ENCODE results near the gene FCMR. TPM values are rescaled to one million over a fixed set of nuclear protein-coding genes. Genes with fewer than 3 reads are reported as not detected.

FCMR gene
- total RNA-seq, 1 donor from 2014 or later: 4.4 TPM

DNA sequence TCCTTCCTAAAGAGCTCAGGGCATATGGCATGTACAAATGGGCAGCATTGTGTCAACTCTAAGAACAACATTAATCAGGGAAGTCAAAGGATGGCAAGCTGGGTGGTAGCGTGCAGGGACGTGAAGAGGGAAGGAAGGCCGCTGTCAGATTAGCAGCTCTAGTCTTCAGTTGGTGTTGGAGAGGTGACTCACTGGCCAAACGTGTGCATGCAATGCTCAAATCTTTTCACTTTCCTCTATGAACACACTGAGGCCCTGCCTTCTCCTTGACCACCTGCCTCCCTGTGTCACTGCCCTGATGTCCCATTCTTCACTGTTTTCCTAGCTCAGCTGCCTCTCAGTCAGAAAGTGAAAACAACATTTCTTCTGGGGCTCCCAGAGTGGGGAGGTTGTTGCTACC, 30.4 kb upstream of the FCMR start:
- no peak for DNase-seq (ENCODE audit: low spot score)
- intact Hi-C loops (cut with DNase I): no loop called here

DNA sequence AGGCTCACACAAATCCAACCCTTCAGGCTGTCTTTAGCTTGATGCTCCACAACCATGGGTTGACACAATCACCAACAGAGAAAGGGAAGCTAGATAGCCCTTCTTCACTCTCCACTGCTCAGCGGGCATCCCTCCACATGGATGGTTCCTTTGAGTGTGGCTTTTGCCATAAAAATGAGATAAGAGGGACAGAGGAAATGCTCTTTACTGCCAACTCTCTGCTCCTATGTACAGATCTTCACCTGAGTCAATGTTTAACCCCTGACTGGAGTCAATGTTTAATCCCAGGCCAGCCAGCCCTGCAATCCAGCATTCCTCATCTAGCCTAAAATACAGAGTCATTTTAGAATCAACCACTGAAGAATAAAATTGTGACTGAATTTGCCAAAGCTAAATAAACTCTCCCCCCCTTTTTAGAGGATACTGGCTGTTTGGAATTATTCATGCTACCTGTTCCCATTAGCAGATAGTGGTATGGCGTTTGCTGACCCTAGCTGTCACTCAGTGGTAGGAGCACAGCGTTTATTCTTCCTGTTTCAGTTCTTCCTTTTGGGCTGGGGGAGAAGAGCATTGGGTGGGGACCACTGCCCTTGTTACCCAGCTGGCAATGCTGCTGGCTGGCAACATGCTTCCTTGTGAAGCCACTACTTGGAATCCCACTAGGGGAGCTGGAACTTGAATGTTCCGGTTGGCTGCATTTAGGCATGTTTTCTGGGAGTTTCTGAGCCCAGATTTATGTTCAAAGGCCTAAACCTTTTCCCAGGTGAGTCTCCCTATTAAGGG, 29.8 kb upstream of the FCMR start:
- no peak for DNase-seq (ENCODE audit: low spot score)
- intact Hi-C loops (cut with DNase I): no loop called here

- intact Hi-C loops (cut with DNase I): no loop called here
- DNase-seq (ENCODE audit: low spot score): no peak
These were observed 27.9 kb upstream of the FCMR start for GRCh38 chr1:206949641-206950040.

DNA sequence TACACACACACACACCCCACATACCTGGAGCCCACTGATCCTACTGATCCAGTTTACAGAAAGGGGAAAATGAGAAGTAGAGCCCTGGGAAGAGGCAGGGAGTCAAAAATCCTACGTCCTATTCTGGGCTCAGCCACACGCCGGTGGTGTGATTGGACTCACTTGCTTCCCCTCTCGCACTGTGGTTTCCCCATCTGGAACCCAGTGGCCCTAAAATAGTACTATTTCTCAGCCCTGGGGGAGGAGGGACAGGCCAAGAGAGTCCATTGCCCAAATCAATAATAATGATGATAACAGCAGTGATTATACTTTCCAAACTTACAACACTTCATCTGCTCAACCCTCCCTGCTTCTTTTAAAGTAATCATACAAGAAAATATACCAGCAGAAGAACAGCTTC, 27.5 kb upstream of the FCMR start:
- intact Hi-C loops (cut with DNase I): no loop called here
- no peak for DNase-seq (ENCODE audit: low spot score)

DNA sequence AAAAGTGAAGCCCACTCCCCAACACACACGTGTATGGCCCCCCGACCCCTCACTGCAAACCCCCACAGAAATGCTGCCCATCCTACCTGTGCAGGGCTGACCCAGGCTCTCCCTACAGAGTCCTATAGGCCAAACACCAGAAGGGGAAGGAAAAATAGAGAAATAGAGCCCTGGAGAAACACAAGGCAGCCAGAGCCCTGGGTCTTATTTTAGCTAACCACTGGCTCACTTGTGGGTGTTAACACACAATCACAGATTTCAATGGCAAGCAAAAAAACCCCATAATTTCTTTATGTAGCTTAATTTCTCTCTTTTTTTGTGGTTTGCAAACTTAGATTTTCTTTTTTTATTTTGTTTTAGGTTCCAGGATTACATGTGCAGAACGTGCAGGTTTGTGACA, 25.5 kb upstream of the FCMR start:
- DNase-seq (ENCODE audit: low spot score): no peak
- intact Hi-C loops (cut with DNase I): no loop called here

DNA sequence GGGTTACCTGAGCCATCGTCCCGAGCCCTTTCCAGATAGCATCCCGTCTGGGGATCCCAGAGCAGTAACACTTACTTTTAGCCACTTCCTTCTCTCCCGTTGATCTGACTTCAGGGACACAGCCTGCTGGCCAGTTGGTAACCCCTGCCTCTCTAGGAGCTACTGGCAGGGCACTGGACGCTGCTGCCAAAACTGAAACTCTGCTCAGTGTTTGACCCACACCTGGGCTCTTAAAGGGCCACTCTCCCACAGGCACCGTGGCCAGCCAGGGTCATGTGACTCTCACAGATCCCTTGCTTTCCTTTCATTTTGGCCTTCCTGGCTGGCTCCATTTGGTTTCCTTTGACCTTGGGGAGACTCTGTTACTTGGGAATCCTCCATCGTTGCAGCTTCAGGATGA, 24.5 kb upstream of the FCMR start, which contains the start of gene PIGR:
Gene PIGR (minus strand): TSS at position 206 of the 400 bp plus-strand sequence. CDS start 5,935 bp downstream, outside the sequence.
- DNase-seq (ENCODE audit: low spot score): no peak
- intact Hi-C loops (cut with DNase I): no loop called here

- intact Hi-C loops (cut with DNase I): no loop called here
- no peak for DNase-seq (ENCODE audit: low spot score)
These were observed 24.0 kb upstream of the FCMR start for GRCh38 chr1:206945779-206946178.

- intact Hi-C loops (cut with DNase I): no loop called here
- no peak for DNase-seq (ENCODE audit: low spot score)
These were observed 23.0 kb upstream of the FCMR start for GRCh38 chr1:206944703-206945102.

GRCh38 chr1:206941766-206942418, 20.2 kb upstream of the FCMR start:
- intact Hi-C loops (cut with DNase I): no loop called here
- DNase-seq (ENCODE audit: low spot score): no peak

- intact Hi-C loops (cut with DNase I): no loop called here
- DNase-seq (ENCODE audit: low spot score): no peak
These were observed 18.8 kb upstream of the FCMR start for GRCh38 chr1:206940588-206940936.

DNA sequence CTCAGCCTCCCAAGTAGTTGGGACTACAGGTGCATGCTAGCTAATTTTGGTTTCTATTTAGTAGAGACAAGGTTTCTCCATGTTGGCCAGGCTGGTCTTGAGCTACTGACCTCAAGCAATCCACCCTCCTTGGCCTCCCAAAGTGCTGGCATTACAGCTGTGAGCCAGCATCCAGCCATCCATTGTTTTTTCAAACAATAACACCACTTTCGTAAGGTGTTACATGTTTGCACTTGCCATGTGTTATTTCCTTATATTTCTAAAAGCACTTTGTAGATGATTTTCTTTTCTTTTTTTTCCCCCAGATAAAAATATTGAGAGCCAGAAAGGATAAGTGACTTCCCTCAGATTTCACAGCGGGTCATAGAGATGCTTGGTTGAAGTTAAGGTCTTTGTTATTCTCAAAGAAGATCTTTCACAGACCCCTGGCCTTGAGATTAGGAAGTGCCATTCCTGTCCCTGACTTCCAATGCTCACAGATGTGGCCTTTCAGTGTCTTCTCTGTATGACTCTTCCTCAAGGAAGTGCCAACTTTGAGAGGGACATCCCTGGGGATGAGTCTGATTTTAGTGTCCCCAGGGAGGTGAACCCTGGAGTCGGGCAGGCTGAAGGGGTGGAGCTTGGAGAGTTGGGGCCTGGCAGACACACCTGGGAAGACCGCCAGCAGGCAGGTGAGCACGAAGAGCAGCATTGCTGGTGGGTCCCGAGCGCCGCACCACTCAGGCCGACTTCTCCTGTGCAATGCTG, 18.3 kb upstream of the FCMR start:
- no peak for DNase-seq (ENCODE audit: low spot score)
- intact Hi-C loops (cut with DNase I): no loop called here

- no peak for DNase-seq (ENCODE audit: low spot score)
- intact Hi-C loops (cut with DNase I): no loop called here
These were observed 17.4 kb upstream of the FCMR start for GRCh38 chr1:206939131-206939530.

DNA sequence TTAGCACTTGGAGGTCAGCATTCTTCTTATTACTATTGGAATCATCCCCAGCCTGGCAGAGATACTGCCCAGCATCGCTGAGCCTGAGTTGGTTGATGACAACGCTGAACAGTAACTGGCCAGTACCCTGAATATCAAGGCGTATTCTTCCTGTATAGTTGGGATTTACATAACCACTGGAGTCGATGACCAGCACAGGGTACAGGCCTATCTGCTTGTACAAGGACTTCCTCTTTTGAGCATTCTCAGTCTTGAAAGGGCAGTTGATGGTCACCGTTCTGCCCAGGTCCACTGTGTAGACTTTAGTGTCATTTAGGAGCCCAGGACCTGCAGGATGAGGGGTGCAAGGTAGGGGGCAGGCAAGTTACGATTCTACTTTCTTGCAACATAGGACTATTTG, 15.7 kb upstream of the FCMR start:
- intact Hi-C loops (cut with DNase I): no loop called here
- no peak for DNase-seq (ENCODE audit: low spot score)

DNA sequence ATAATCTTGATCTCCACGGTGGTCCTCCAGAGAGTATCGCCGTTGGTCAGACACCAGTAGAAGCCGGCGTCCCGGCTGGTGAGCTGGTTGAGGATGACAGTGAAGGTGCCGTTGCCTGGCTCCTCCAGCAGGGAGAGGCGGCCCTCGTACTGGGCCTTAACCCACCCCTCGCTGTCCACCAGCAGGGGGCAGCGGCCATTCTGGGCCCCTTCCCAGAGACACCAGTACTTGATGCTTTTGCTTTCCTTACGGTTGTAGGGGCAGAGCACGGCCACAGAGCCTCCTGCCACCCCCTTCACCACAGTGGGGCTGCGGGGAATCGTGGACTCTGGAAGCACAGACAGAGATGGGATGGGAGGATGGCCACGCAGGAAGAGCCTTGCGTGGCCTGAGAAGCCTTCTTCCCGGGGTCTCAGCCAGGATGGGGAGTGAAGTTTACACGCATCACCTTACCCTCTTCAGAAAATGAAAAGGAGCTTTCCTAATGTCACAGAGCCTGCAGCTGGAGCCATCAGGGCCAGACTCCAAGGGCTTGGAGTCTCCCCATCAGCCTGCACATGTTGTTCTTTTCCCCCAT, 13.8 kb upstream of the FCMR start:
- DNase-seq (ENCODE audit: low spot score): no peak
- intact Hi-C loops (cut with DNase I): loop anchor here (2.0 kb wide), 1 partner anchor 47 kb away; no protein-coding TSS in a partner anchor

DNA sequence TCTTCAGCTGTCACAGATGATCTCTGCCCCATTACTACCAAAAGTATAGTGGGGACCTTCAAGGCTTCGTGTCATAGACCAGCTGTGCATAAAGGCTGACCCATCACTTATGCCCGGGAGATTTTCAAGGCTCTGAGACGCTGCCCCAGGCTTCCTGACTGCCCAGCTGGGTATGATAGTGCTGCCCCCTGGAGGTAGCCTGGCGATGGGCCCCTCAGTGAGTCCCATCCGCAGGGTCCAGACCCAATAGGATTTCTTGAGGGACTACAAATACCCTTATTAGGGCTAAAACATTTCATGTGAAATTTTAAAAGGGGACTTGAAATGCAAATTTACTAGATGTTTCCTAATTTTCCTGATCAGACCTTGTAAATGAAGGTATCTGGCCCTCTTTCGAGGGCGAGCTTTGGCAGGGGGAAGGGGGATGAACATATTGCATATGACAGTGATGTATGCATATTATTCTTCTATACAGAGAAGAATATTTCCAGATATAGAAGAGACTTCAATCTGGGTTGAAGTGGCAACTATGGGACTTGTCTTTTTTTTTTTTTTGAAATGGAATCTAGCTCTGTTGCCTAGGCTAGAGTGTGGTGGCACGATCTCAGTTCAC, 11.7 kb upstream of the FCMR start:
- no peak for DNase-seq (ENCODE audit: low spot score)

DNA sequence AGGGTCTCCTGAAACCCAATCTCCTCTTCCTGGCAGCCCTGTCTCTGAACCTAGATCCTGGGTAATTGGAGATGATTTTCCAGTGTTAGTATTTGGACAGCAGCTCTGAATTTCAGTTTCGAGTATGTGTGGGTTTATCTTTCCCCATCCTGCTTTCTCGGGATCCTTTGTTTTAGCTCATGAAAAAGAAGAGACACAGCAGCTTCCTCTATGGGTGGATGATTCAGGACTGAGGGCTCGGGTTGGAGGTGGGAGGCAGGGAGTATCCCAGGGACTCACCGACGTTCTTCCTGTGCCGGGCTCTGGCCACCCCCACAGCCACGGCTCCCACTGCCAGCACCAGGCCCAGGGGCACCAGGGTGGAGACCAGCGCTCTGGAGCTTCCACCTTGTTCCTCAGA, 10.4 kb upstream of the FCMR start:
- intact Hi-C loops (cut with DNase I): no loop called here
- DNase-seq (ENCODE audit: low spot score): no peak

More for the DNA sequence above, 11.7 kb upstream of the FCMR start:
- intact Hi-C loops (cut with DNase I): no loop called here

GRCh38 chr1:206931709-206932108, 10.0 kb upstream of the FCMR start:
- DNase-seq (ENCODE audit: low spot score): no peak
- intact Hi-C loops (cut with DNase I): no loop called here

- DNase-seq (ENCODE audit: low spot score): no peak
- intact Hi-C loops (cut with DNase I): no loop called here
These were observed 8.6 kb upstream of the FCMR start for GRCh38 chr1:206930210-206930798.

DNA sequence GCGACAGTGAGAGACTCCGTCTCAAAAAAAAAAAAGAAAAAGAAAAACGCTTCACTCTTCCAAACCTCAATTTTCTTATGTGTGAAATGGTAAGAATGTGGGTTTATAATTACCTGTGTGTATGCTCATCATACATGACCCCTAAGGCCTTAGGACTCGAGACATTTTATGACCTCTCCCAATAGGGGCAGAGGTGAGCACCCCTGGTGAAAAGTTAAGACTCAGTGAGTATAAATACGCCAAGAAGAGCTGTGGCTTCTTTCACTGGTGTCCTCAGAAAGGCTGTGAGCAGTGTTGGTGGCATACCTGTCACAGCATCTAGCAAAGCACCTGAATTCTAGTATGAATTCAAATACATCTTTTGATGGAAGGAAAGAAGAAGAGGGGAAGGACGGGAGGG, 7.8 kb upstream of the FCMR start:
- DNase-seq (ENCODE audit: low spot score): no peak
- intact Hi-C loops (cut with DNase I): loop anchor here (10.0 kb wide), 1 partner anchor 145 kb away; no protein-coding TSS in a partner anchor

Measured in cardiac septum (tissue), 1 donor.